Astrocyte (in vitro differentiated cells and primary cell): Measurements from ENCODE around the gene RPL18. TPM values are rescaled to one million over a fixed set of nuclear protein-coding genes. Genes with fewer than 3 reads are reported as not detected.

ENCODE experiments used
- DNase-seq: peaks from one replicate; pipeline ENCODE4 v3.0.0-alpha.2; 2010; ENCODE audit warnings: low read depth
- FAIRE-seq: peaks from 2 replicates; lab custom pipeline; 2011; peaks lifted over from hg19 to GRCh38; lab: Jason Lieb, UNC
- H2AFZ ChIP-seq: 2 replicates; pipeline ENCODE4 v1.6.0; 2012; ENCODE audit warnings: low read depth, low read length, inconsistent platforms
- H3K27ac ChIP-seq: 2 replicates; pipeline ENCODE4 v1.5.1; 2011; ENCODE audit warnings: low read depth, low read length, inconsistent platforms
- H3K27me3 ChIP-seq: 2 replicates; pipeline ENCODE4 v1.6.0; 2011; ENCODE audit warnings: low read length, inconsistent platforms; ENCODE audit not compliant: insufficient read depth
- H3K36me3 ChIP-seq: 2 replicates; pipeline ENCODE4 v1.5.1; 2011; ENCODE audit warnings: low read length, inconsistent platforms; ENCODE audit not compliant: insufficient read depth
- H3K4me1 ChIP-seq: 2 replicates; pipeline ENCODE4 v1.5.1; 2011; ENCODE audit warnings: low read length, inconsistent platforms; ENCODE audit not compliant: insufficient read depth
- H3K4me2 ChIP-seq: 2 replicates; pipeline ENCODE4 v1.6.0; 2012; ENCODE audit warnings: low read length, inconsistent platforms
- H3K4me3 ChIP-seq: 2 replicates; pipeline ENCODE4 v1.5.1; 2011; ENCODE audit warnings: low read depth, mild to moderate bottlenecking, low read length, inconsistent platforms; ENCODE audit not compliant: insufficient read depth
- H3K79me2 ChIP-seq: 2 replicates; pipeline ENCODE4 v1.6.0; 2012; ENCODE audit warnings: mild to moderate bottlenecking, low read length, inconsistent platforms; ENCODE audit not compliant: insufficient read depth
- H3K9ac ChIP-seq: 2 replicates; pipeline ENCODE4 v1.6.0; 2012; ENCODE audit warnings: mild to moderate bottlenecking, low read length, inconsistent platforms
- H3K9me3 ChIP-seq: 2 replicates; pipeline ENCODE4 v1.5.1; 2012; ENCODE audit warnings: low read depth, mild to moderate bottlenecking, low read length, inconsistent platforms; ENCODE audit not compliant: insufficient read depth
- H4K20me1 ChIP-seq: 2 replicates; pipeline ENCODE4 v1.6.0; 2012; ENCODE audit warnings: low read length, inconsistent platforms; ENCODE audit not compliant: insufficient read depth
- H3K27ac Mint-ChIP-seq: one replicate; pipeline ENCODE4 v1.8.0; 2021; ENCODE audit warnings: mild to moderate bottlenecking, mixed read lengths; ENCODE audit not compliant: unreplicated experiment
- H3K27me3 Mint-ChIP-seq: one replicate; pipeline ENCODE4 v1.8.0; 2021; ENCODE audit warnings: low read depth, mixed read lengths; ENCODE audit not compliant: unreplicated experiment
- H3K36me3 Mint-ChIP-seq: one replicate; pipeline ENCODE4 v1.8.0; 2021; ENCODE audit warnings: low read depth, mixed read lengths; ENCODE audit not compliant: unreplicated experiment
- H3K4me1 Mint-ChIP-seq: one replicate; pipeline ENCODE4 v1.8.0; 2021; ENCODE audit warnings: low read depth, mixed read lengths; ENCODE audit not compliant: unreplicated experiment
- H3K4me3 Mint-ChIP-seq: one replicate; pipeline ENCODE4 v1.8.0; 2021; ENCODE audit warnings: mild to moderate bottlenecking, moderate library complexity, mixed read lengths; ENCODE audit not compliant: unreplicated experiment
- H3K9me3 Mint-ChIP-seq: one replicate; pipeline ENCODE4 v1.8.0; 2021; ENCODE audit warnings: mild to moderate bottlenecking, mixed read lengths; ENCODE audit not compliant: unreplicated experiment
- EZH2 ChIP-seq: IDR thresholded peaks from 2 replicates; pipeline ENCODE4 v1.6.1; 2012; ENCODE audit warnings: mild to moderate bottlenecking, low read length, inconsistent platforms; ENCODE audit not compliant: insufficient read depth
- total RNA-seq: library from RNA; stranded (reverse); gene quantifications from 2 replicates; pipeline ENCODE4 v1.2.1, GENCODE V29; 2021
- TF ChIP-seq, protein P1 (sequence below): IDR thresholded peaks from 2 replicates; pipeline ENCODE4 v1.5.1; 2011; ENCODE audit warnings: low read depth, mild to moderate bottlenecking, inconsistent platforms, low read length, moderate library complexity; ENCODE audit not compliant: insufficient read depth

RPL18 gene
- total RNA-seq, 1 donor from 2014 or later: 1,102 TPM

DNA sequence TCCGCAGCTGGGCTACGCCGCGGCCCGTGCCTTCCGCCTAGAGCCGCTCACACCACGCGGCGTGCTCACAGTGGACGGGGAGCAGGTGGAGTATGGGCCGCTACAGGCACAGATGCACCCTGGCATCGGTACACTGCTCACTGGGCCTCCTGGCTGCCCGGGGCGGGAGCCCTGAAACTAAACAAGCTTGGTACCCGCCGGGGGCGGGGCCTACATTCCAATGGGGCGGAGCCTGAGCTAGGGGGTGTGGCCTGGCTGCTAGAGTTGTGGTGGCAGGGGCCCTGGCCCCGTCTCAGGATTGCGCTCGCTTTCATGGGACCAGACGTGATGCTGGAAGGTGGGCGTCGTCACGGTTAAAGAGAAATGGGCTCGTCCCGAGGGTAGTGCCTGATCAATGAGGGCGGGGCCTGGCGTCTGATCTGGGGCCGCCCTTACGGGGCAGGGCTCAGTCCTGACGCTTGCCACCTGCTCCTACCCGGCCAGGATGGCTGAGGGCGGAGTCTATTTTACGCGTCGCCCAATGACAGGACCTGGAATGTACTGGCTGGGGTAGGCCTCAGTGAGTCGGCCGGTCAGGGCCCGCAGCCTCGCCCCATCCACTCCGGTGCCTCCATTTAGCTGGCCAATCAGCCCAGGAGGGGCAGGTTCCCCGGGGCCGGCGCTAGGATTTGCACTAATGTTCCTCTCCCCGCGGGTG lies 10.8 kb upstream of the RPL18 start:
- Mint-ChIP-seq H3K4me3 (peak overlapping the region; percentile 34), H3K27me3 (no peaks in the 10 kb centered on the region), H3K27ac (no peak overlapping the region), H3K36me3 (peaks cover 5% of the 10 kb centered on the region), H3K9me3 (no peaks in the 10 kb centered on the region), H3K4me1 (no peaks in the 10 kb centered on the region)
- H3K27me3 ChIP-seq: no peaks in the 10 kb centered on the region
- peaks cover 4% of the 10 kb centered on the region for H4K20me1 ChIP-seq
- H3K27ac ChIP-seq: no peak overlapping the region
- H3K4me3 ChIP-seq: peak overlapping the region; percentile 11
- H2AFZ ChIP-seq: peak overlapping the region; percentile 40
- H3K9me3 ChIP-seq: no peaks in the 10 kb centered on the region
- H3K9ac ChIP-seq: peak overlapping the region; percentile 40
- no peak for TF ChIP-seq EZH2
- TF ChIP-seq, protein P1, sequence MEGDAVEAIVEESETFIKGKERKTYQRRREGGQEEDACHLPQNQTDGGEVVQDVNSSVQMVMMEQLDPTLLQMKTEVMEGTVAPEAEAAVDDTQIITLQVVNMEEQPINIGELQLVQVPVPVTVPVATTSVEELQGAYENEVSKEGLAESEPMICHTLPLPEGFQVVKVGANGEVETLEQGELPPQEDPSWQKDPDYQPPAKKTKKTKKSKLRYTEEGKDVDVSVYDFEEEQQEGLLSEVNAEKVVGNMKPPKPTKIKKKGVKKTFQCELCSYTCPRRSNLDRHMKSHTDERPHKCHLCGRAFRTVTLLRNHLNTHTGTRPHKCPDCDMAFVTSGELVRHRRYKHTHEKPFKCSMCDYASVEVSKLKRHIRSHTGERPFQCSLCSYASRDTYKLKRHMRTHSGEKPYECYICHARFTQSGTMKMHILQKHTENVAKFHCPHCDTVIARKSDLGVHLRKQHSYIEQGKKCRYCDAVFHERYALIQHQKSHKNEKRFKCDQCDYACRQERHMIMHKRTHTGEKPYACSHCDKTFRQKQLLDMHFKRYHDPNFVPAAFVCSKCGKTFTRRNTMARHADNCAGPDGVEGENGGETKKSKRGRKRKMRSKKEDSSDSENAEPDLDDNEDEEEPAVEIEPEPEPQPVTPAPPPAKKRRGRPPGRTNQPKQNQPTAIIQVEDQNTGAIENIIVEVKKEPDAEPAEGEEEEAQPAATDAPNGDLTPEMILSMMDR: no peak
- H3K4me1 ChIP-seq: peaks cover 22% of the 10 kb centered on the region
- H3K79me2 ChIP-seq: peaks cover 8% of the 10 kb centered on the region
- DNase-seq: peak; percentile 64
- no peak for FAIRE-seq
- peak overlapping the region; percentile 74 for H3K4me2 ChIP-seq
- no peaks in the 10 kb centered on the region for H3K36me3 ChIP-seq

DNA sequence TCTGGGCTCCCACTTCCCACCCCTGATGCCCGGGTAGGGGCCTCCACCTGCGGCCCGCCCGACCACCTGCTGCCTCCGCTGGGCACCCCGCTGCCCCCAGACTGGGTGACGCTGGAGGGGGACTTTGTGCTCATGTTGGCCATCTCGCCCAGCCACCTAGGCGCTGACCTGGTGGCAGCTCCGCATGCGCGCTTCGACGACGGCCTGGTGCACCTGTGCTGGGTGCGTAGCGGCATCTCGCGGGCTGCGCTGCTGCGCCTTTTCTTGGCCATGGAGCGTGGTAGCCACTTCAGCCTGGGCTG lies 10.3 kb upstream of the RPL18 start:
- Histone ChIP-seq H3K27ac (no peak overlapping the region), H4K20me1 (peaks cover 4% of the 10 kb centered on the region), H3K36me3 (no peaks in the 10 kb centered on the region), H3K9me3 (no peaks in the 10 kb centered on the region), H3K4me2 (peak overlapping the region; percentile 74), H3K27me3 (no peaks in the 10 kb centered on the region), H2AFZ (no peak overlapping the region), H3K4me1 (peaks cover 17% of the 10 kb centered on the region), H3K4me3 (no peak overlapping the region), H3K79me2 (peaks cover 13% of the 10 kb centered on the region), H3K9ac (no peak overlapping the region)
- H3K4me1 Mint-ChIP-seq: no peaks in the 10 kb centered on the region
- H3K27ac Mint-ChIP-seq: no peak overlapping the region
- no peak for TF ChIP-seq EZH2
- TF ChIP-seq, protein P1: no peak
- H3K4me3 Mint-ChIP-seq: no peak overlapping the region
- no peak for FAIRE-seq
- peaks cover 5% of the 10 kb centered on the region for H3K36me3 Mint-ChIP-seq
- no peaks in the 10 kb centered on the region for H3K9me3 Mint-ChIP-seq
- H3K27me3 Mint-ChIP-seq: no peaks in the 10 kb centered on the region
- no peak for DNase-seq

DNA sequence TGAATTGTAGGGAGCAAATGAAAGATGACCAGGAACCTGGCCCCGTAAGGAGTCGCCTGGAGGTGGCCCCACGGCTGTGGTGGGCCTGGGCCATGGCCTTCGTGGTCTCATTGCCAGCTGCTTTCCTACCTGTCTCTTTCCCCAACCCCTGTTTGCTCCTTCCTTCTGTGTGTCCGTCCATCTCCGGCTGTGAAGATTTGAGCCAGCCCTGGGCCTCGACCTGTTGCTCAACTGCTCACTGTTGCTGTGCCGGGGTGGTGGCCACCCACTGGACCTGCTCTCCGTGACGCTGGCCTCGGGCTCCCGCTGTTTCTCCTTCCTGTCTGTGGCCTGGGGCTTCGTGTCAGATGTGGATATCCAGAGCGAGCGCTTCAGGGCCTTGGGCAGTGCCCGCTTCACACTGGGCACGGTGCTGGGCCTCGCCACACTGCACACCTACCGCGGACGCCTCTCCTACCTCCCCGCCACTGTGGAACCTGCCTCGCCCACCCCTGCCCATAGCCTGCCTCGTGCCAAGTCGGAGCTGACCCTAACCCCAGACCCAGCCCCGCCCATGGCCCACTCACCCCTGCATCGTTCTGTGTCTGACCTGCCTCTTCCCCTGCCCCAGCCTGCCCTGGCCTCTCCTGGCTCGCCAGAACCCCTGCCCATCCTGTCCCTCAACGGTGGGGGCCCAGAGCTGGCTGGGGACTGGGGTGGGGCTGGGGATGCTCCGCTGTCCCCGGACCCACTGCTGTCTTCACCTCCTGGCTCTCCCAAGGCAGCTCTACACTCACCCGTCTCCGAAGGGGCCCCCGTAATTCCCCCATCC lies 9.7 kb upstream of the RPL18 start:
- Mint-ChIP-seq H3K27ac (no peak overlapping the region), H3K27me3 (no peaks in the 10 kb centered on the region), H3K4me1 (peaks cover 2% of the 10 kb centered on the region), H3K4me3 (no peak overlapping the region), H3K9me3 (no peaks in the 10 kb centered on the region), H3K36me3 (peaks cover 5% of the 10 kb centered on the region)
- Histone ChIP-seq H3K4me1 (peaks cover 14% of the 10 kb centered on the region), H2AFZ (no peak overlapping the region), H3K36me3 (no peaks in the 10 kb centered on the region), H3K4me3 (no peak overlapping the region), H3K9ac (no peak overlapping the region), H3K9me3 (no peaks in the 10 kb centered on the region), H3K27ac (no peak overlapping the region), H3K27me3 (no peaks in the 10 kb centered on the region), H3K4me2 (no peak overlapping the region), H4K20me1 (peaks cover 4% of the 10 kb centered on the region), H3K79me2 (peaks cover 14% of the 10 kb centered on the region)
- DNase-seq (no peak), FAIRE-seq (no peak)
- TF ChIP-seq EZH2: no peak
